HCEC 1CT (cell line): ENCODE measurements around the gene RRAD.
"Not testable (repeated sequence)": the region's sequence is repeated elsewhere in the genome, so short reads cannot be mapped to it uniquely, and the experiment has no call there.

Source experiments
- DNase-seq: peaks from one replicate; pipeline ENCODE4 v3.0.0-alpha.2; 2017

The RRAD gene

GRCh38 chr16:66950437-66950836 is 25.1 kb upstream of the RRAD start:
- no peak for DNase-seq

GRCh38 chr16:66949472-66949871 is 24.1 kb upstream of the RRAD start:
- DNase-seq = no peak

GRCh38 chr16:66948837-66949225 is 23.5 kb upstream of the RRAD start:
- no peak for DNase-seq

GRCh38 chr16:66948134-66948836 is 22.9 kb upstream of the RRAD start:
- DNase-seq = no peak

- peak; percentile 77 for DNase-seq
These were observed 22.1 kb upstream of the RRAD start for GRCh38 chr16:66947302-66948065.

- DNase-seq = no peak
These were observed 21.6 kb upstream of the RRAD start for GRCh38 chr16:66946974-66947301.

GRCh38 chr16:66946541-66946940 is 21.2 kb upstream of the RRAD start:
- DNase-seq = no peak

- no peak for DNase-seq
These were observed 20.6 kb upstream of the RRAD start for GRCh38 chr16:66945939-66946338.

- not testable (repeated sequence) for DNase-seq
These were observed 19.6 kb upstream of the RRAD start for GRCh38 chr16:66944971-66945370.

GRCh38 chr16:66944054-66944441 is 18.7 kb upstream of the RRAD start:
- no peak for DNase-seq

GRCh38 chr16:66943426-66944053 is 18.2 kb upstream of the RRAD start:
- DNase-seq = no peak

GRCh38 chr16:66942981-66943380 is 17.6 kb upstream of the RRAD start:
- no peak for DNase-seq

GRCh38 chr16:66940236-66940635 is 14.9 kb upstream of the RRAD start:
- no peak for DNase-seq

GRCh38 chr16:66939366-66939765 is 14.0 kb upstream of the RRAD start:
- DNase-seq = no peak

GRCh38 chr16:66937725-66938337 is 12.5 kb upstream of the RRAD start:
- DNase-seq = no peak

GRCh38 chr16:66936889-66937554 is 11.7 kb upstream of the RRAD start:
- no peak for DNase-seq

GRCh38 chr16:66936462-66936861 is 11.1 kb upstream of the RRAD start:
- DNase-seq = no peak

- no peak for DNase-seq
These were observed 10.1 kb upstream of the RRAD start, which contains the start of gene CES2 for GRCh38 chr16:66935314-66936011. TSS of gene CES2 (plus strand) at chr16:66935516. CDS start at chr16:66935636, 120 bp downstream.

GRCh38 chr16:66934839-66935313 is 9.5 kb upstream of the RRAD start:
- not testable (repeated sequence) for DNase-seq

- DNase-seq = peak; percentile 83
These were observed 9.0 kb upstream of the RRAD start, which contains the start of gene CIAO2B for GRCh38 chr16:66934138-66934838. TSS of gene CIAO2B (minus strand) at chr16:66934402. CDS start at chr16:66934364, 38 bp downstream.

GRCh38 chr16:66933776-66934137 is 8.4 kb upstream of the RRAD start:
- no peak for DNase-seq

GRCh38 chr16:66932076-66932475 is 6.7 kb upstream of the RRAD start:
- DNase-seq = no peak
